Midbrain (tissue), 1 donor: ENCODE data around the gene FRRS1.

Source experiments
- DNase-seq: peaks from one replicate; lab custom pipeline; 2025; lab: John Stamatoyannopoulos, UW

The FRRS1 gene

GRCh38 chr1:99675994-99676393, 90.4 kb downstream of the FRRS1 start:
- DNase-seq = no peak

- DNase-seq = no peak
Measured at GRCh38 chr1:99675292-99675691, 91.1 kb downstream of the FRRS1 start.

GRCh38 chr1:99674115-99675064, 92.0 kb downstream of the FRRS1 start:
- DNase-seq = no peak

- no peak for DNase-seq
Measured at GRCh38 chr1:99673315-99673714, 93.1 kb downstream of the FRRS1 start.

- DNase-seq = no peak
Measured at GRCh38 chr1:99672530-99673213, 93.8 kb downstream of the FRRS1 start.

GRCh38 chr1:99672038-99672437, 94.4 kb downstream of the FRRS1 start:
- DNase-seq = no peak

- DNase-seq = no peak
Measured at GRCh38 chr1:99670583-99670982, 95.9 kb downstream of the FRRS1 start.

GRCh38 chr1:99669821-99670220, 96.6 kb downstream of the FRRS1 start:
- no peak for DNase-seq

GRCh38 chr1:99669376-99669775, 97.1 kb downstream of the FRRS1 start:
- DNase-seq = no peak

GRCh38 chr1:99665212-99665611, 101.2 kb downstream of the FRRS1 start:
- DNase-seq = no peak

GRCh38 chr1:99663501-99663900, 102.9 kb downstream of the FRRS1 start:
- DNase-seq = no peak

GRCh38 chr1:99662539-99663080, 103.8 kb downstream of the FRRS1 start:
- DNase-seq = peak; percentile 36

- DNase-seq = no peak
Measured at GRCh38 chr1:99661780-99662179, 104.7 kb downstream of the FRRS1 start.

- DNase-seq = no peak
Measured at GRCh38 chr1:99660496-99660895, 105.9 kb downstream of the FRRS1 start.

GRCh38 chr1:99659755-99660210, 106.7 kb downstream of the FRRS1 start:
- no peak for DNase-seq
